HFF-Myc (cell line): ENCODE data around the gene ATF6B.
A peak's percentile ranks its signal among the peaks of the same experiment; 100 is the strongest.

Experiments used
- DNase-seq: peaks from one replicate; pipeline ENCODE4 v3.0.0-alpha.2; 2011; ENCODE audit warnings: low read depth; ENCODE audit errors: extremely low read depth
- H3K4me3 ChIP-seq: replicated peaks from 2 replicates; pipeline ENCODE4 v1.5.1; 2011; ENCODE audit warnings: low read depth, mild to moderate bottlenecking, control low read depth, low read length
- TF ChIP-seq, protein P1 (sequence below): IDR thresholded peaks from 2 replicates; pipeline ENCODE4 v1.5.1; 2012; ENCODE audit warnings: mild to moderate bottlenecking, low read depth, low read length, control low read depth; ENCODE audit errors: missing control alignments

The ATF6B gene

DNA sequence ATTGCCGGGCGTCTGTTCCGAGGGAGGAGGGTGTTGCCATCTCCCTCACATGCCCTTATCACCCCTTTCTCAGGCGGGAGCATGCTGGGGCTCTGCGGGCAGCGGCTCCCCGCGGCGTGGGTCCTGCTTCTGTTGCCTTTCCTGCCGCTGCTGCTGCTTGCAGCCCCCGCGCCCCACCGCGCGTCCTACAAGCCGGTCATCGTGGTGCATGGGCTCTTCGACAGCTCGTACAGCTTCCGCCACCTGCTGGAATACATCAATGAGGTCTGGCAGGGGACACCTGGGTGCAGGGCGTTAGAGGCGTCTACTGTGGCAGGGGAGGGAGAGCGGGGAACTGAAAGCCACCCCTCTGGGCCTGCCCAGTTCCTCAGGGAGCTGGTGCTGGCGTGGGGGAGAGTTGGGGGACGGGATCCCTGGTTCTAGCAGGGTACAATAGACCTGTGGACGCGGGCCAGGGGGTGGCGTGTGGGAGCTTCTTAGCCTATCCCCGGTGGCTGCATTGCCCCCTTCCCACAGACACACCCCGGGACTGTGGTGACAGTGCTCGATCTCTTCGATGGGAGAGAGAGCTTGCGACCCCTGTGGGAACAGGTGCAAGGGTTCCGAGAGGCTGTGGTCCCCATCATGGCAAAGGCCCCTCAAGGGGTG is 26.6 kb upstream of the ATF6B start:
- peak overlapping the region; percentile 96 for H3K4me3 ChIP-seq
- no peak for DNase-seq
- TF ChIP-seq, protein P1, sequence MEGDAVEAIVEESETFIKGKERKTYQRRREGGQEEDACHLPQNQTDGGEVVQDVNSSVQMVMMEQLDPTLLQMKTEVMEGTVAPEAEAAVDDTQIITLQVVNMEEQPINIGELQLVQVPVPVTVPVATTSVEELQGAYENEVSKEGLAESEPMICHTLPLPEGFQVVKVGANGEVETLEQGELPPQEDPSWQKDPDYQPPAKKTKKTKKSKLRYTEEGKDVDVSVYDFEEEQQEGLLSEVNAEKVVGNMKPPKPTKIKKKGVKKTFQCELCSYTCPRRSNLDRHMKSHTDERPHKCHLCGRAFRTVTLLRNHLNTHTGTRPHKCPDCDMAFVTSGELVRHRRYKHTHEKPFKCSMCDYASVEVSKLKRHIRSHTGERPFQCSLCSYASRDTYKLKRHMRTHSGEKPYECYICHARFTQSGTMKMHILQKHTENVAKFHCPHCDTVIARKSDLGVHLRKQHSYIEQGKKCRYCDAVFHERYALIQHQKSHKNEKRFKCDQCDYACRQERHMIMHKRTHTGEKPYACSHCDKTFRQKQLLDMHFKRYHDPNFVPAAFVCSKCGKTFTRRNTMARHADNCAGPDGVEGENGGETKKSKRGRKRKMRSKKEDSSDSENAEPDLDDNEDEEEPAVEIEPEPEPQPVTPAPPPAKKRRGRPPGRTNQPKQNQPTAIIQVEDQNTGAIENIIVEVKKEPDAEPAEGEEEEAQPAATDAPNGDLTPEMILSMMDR = peak; percentile 47

DNA sequence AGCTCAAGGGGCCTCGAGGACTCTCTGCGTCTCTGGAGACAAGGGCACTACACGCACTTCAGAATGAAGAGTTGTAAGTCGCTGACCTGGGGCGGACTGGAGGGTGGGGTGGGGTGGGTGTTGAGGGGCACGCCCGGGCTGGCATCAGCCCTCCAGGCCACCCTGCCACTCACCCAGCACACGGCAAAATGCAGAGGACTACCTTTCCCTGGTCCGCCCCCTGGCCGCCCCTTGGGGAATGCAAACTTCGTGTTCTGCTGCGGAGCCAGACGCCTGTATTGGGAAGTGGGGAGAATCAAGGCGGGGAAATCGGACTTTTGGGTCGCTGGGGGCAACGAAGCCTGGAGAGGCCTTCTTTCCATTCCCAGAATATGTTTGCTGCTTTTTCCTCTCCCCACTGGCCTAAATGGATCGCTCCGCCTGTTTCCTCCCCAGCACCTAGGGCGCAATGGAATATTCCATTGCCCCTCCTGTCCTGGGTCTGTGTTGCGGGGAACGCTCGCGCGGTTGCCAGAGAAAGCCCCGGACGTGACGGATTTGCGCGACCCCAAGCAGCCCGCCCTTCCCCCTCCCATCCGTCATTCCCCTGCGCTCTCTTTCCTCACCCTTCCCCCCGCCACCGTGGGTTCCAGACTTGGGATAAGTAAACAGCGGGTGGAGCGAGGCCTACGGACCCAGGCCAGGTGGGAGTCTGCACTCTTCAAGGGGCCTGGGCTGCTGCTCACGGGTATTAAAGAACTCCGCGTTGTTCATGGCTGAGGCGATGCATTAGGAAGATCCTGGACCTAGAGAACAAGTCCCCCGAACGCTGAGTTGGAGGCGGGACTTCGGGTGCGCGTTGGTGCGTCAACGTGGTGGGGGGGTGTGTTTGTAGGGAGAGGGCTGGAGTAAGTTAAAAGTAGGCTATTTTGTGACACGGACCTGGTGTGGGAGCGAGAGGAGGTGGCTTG is 25.8 kb upstream of the ATF6B start, which contains the start of gene PPT2:
TSS of gene PPT2 (plus strand) at position 578 of the 950 bp plus-strand sequence. CDS start 454 bp downstream, outside the sequence.
- peak within 1 kb of the TSS; percentile 96 for H3K4me3 ChIP-seq
- DNase-seq = peak; percentile 75
- TF ChIP-seq, protein P1 = peak; percentile 22

DNA sequence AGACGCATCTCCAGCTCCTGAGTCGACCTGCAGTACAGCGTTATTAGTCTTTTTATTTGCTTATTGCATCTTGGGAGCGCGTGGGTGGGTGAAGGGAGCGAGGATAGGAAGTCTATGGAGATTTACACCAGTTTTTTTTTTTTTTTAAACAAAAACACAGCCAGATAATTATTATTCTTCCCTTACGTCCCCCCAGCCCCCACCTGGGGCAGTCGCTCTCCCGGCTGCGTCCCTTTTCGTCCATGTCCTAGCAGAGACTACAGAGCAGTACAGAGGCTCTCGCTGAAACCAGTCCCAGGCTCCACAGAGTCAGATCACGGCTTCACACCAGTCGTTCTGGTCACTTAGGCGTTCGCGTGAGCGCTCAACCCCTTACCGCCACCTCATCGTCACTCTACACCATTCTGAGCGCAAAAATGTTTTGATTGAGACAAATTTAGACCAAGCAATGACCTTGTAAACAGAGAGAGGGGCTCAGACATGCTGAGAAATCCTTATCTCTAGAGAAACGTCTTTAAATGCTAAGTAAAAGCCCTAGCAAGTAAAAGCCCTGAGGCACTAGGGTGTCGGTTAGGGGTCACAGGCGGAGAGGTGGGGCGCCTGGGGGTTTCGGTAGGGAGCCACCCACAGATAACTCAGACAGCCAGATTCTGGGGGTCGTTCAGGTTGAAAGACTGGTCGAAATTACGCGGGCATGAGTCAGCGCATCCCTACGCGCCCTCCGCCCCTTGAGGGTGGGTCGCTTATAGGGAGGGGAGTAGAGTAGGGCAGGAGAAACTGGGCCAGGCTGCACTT is 24.9 kb upstream of the ATF6B start:
- H3K4me3 ChIP-seq = peak overlapping the region; percentile 96
- no peak for DNase-seq
- TF ChIP-seq, protein P1 = no peak

DNA sequence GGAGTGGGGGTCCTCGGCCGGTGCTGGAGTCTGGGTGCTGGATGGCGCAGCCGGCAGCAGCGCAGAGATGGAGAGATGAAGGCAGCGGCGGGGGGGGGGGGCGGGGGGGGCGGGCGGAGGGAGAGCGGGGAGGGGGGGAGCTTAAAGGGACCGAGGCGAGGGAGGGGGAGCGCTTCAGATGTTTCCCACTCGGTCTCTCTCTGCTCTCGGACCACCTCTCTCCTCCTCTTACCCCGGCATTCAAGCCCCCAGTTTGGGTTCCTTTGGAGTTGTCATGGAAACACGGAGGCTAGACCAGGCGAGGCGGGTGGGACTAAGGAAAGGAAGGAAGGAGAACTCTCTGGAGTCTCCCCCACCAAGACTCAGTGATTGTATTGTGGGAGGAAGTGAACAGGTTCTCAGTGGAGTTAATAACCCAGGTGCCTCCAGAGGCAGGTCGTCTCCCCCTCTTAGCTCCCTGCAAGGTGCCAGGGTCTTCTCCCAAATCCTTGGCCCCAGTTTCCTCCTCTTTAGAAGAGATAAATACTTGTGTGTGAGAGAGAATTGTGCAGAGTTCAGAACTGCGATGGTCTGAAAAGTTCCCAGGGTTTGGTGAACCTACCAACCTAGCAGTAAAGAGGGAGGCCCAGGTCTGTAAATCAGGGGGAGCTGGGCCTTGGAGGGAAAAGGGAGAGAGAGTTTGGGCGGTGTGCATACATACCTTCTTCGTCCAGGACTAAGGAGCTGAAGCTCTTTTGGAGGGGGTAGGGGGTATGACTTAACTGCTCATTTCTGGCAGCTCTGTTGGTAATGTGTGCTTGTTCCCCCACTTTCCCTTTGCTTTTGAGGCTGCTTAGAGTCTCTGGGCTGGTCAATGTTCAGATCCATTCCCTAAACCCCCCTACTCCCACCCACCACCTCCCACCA is 24.1 kb upstream of the ATF6B start, which contains the start of gene PRRT1:
TSS of gene PRRT1 (minus strand) at position 77 of the 906 bp plus-strand sequence. CDS start 112 bp downstream, outside the sequence.
- no peak for DNase-seq
- TF ChIP-seq, protein P1 = no peak
- H3K4me3 ChIP-seq = peak within 1 kb of the TSS; percentile 96

DNA sequence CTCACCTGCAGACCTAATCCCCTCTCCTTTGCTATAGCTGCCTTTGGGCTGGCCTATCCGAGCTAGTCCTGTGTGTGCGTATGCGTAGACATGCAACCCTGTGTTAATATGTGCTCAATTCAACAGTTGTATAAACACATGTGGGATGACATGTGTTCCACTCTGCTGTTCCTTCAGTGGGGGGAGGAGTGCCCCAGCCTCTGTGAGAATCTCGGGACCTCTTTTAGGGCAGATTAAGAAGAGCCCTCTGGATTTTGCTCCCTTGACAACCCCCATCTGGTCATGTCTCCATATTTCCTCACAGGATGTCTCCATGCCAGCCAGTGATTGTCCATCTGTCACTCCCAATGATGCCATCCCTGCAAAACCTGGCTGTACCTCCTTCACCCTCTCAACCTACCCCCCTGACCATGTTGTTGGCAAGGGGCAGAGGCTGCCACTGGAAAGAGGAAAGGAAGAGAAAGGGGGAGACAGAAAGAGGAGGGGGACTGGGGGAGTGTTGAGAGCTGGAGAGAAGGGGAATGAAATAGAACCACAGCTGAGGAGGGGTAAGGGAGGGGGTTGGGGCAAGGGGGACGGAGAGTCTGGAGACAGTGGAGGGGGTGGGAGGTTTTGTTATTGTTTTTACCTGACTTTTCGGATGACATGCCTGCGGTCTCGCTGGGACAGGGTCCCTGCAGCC is 23.3 kb upstream of the ATF6B start:
- H3K4me3 ChIP-seq = peak overlapping the region; percentile 96
- DNase-seq = no peak
- TF ChIP-seq, protein P1 = no peak
